HepG2 (cell line): Measurements from ENCODE around the gene NDUFS4. TPM values are rescaled to one million over a fixed set of nuclear protein-coding genes. Genes with fewer than 3 reads are reported as not detected.

Experiments
- CEBPB ChIP-seq: IDR thresholded peaks from 2 replicates; pipeline ENCODE4 v1.6.1; 2011; ENCODE audit warnings: low read depth, low read length, improper control_type of control experiment, borderline replicate concordance
- DMTF1 ChIP-seq: sonication (generic); formaldehyde crosslinking; IDR thresholded peaks from 2 replicates; pipeline ENCODE4 v1.4.0; 2020; ENCODE audit warnings: mild to moderate bottlenecking, missing genetic modification reagents
- ESRRA ChIP-seq: sonication (generic); formaldehyde crosslinking; IDR thresholded peaks from 2 replicates; pipeline ENCODE4 v1.5.1; 2020; ENCODE audit warnings: mild to moderate bottlenecking, low read depth, missing genetic modification reagents
- ETV6 ChIP-seq: sonication (generic); formaldehyde crosslinking; conservative IDR thresholded peaks from 2 replicates; pipeline ENCODE4 v1.4.0; 2020; ENCODE audit warnings: missing genetic modification reagents
- HCFC1 ChIP-seq: fragments of 150-350 bp; IDR thresholded peaks from 2 replicates; pipeline ENCODE4 v1.6.1; 2014; ENCODE audit warnings: low read depth, low read length
- HOXA3 ChIP-seq: sonication (generic); formaldehyde crosslinking; IDR thresholded peaks from 2 replicates; pipeline ENCODE4 v1.5.0; 2020; ENCODE audit warnings: missing genetic modification reagents
- NFRKB ChIP-seq: fragments of 450-650 bp; IDR thresholded peaks from 2 replicates; pipeline ENCODE4 v1.6.1; 2017
- NR0B2 ChIP-seq: sonication (generic); formaldehyde crosslinking; IDR thresholded peaks from 2 replicates; pipeline ENCODE4 v1.4.0; 2020; ENCODE audit warnings: mild to moderate bottlenecking, missing genetic modification reagents
- PHF20 ChIP-seq: sonication (generic); formaldehyde crosslinking; IDR thresholded peaks from 2 replicates; pipeline ENCODE4 v1.5.0; 2020; ENCODE audit warnings: mild to moderate bottlenecking, missing genetic modification reagents
- SIX1 ChIP-seq: sonication (generic); formaldehyde crosslinking; IDR thresholded peaks from 2 replicates; pipeline ENCODE4 v1.4.0; 2020; ENCODE audit warnings: missing genetic modification reagents, borderline replicate concordance
- TBX2 ChIP-seq: sonication (generic); formaldehyde crosslinking; IDR thresholded peaks from 2 replicates; pipeline ENCODE4 v1.5.0; 2020; ENCODE audit warnings: missing genetic modification reagents, mild to moderate bottlenecking, borderline replicate concordance
- TERF1 ChIP-seq: sonication (generic); formaldehyde crosslinking; IDR thresholded peaks from 2 replicates; pipeline ENCODE4 v1.8.0; 2022; ENCODE audit warnings: mild to moderate bottlenecking, missing genetic modification reagents, moderate library complexity
- TOE1 ChIP-seq: sonication (generic); formaldehyde crosslinking; IDR thresholded peaks from 2 replicates; pipeline ENCODE4 v1.4.0; 2020; ENCODE audit warnings: mild to moderate bottlenecking, missing genetic modification reagents
- YEATS2 ChIP-seq: sonication (generic); formaldehyde crosslinking; IDR thresholded peaks from 2 replicates; pipeline ENCODE4 v1.4.0; 2020; ENCODE audit warnings: missing genetic modification reagents, borderline replicate concordance
- ZBTB43 ChIP-seq: sonication (generic); formaldehyde crosslinking; conservative IDR thresholded peaks from 2 replicates; pipeline ENCODE4 v1.4.0; 2020; ENCODE audit warnings: missing genetic modification reagents
- ZC3H4 ChIP-seq: sonication (generic); formaldehyde crosslinking; IDR thresholded peaks from 2 replicates; pipeline ENCODE4 v1.4.0; 2020; ENCODE audit warnings: missing genetic modification reagents, borderline replicate concordance
- ZFX ChIP-seq: sonication (generic); formaldehyde crosslinking; IDR thresholded peaks from 2 replicates; pipeline ENCODE4 v1.4.0; 2020; ENCODE audit warnings: mild to moderate bottlenecking, low read depth, missing genetic modification reagents, moderate library complexity
- ZMYM4 ChIP-seq: sonication (generic); formaldehyde crosslinking; IDR thresholded peaks from 2 replicates; pipeline ENCODE4 v1.8.1; 2023; ENCODE audit warnings: mild to moderate bottlenecking, missing genetic modification reagents
- ZNF367 ChIP-seq: sonication (generic); formaldehyde crosslinking; IDR thresholded peaks from 2 replicates; pipeline ENCODE4 v1.4.0; 2020; ENCODE audit warnings: missing genetic modification reagents, borderline replicate concordance
- ZNF510 ChIP-seq: sonication (generic); formaldehyde crosslinking; IDR thresholded peaks from 2 replicates; pipeline ENCODE4 v1.4.0; 2020; ENCODE audit warnings: low read depth, mild to moderate bottlenecking, missing genetic modification reagents
- ZNF546 ChIP-seq: sonication (generic); formaldehyde crosslinking; conservative IDR thresholded peaks from 2 replicates; pipeline ENCODE4 v1.8.1; 2023; ENCODE audit warnings: mild to moderate bottlenecking, missing genetic modification reagents
- ZNF549 ChIP-seq: sonication (generic); formaldehyde crosslinking; IDR thresholded peaks from 2 replicates; pipeline ENCODE4 v1.5.0; 2020; ENCODE audit warnings: missing genetic modification reagents
- ZNF597 ChIP-seq: sonication (generic); formaldehyde crosslinking; IDR thresholded peaks from 2 replicates; pipeline ENCODE4 v1.5.0; 2020; ENCODE audit warnings: missing genetic modification reagents
- ZNF644 ChIP-seq: IDR thresholded peaks from 2 replicates; pipeline ENCODE4 v1.6.1; 2016; ENCODE audit warnings: low read depth
- ZSCAN22 ChIP-seq: sonication (generic); formaldehyde crosslinking; IDR thresholded peaks from 2 replicates; pipeline ENCODE4 v1.4.0; 2020; ENCODE audit warnings: mild to moderate bottlenecking, missing genetic modification reagents
- polyA plus RNA-seq, 8 experiments: library from polyadenylated mRNA; depleted of rRNA in 3 of 8; stranded (reverse) in 7 of 8; unstranded in 1 of 8; fragments of >200 nt; fragmentation: Illumina TruSeq in 4 of 8; extraction: Trizol in 4 of 8; gene quantifications; 2 replicates each; pipeline versions ENCODE4 v1.2.1 to v1.2.3, GENCODE V29; 2011 to 2016; ENCODE audit warnings: low read depth in 4 of 8, missing spikeins in 1 of 8, mixed read lengths in 1 of 8; ENCODE audit not compliant: insufficient read depth in 1 of 8
- total RNA-seq, 5 experiments: library from RNA; depleted of rRNA; stranded (reverse); fragments of >200 nt; fragmentation: Illumina TruSeq; extraction: Trizol; gene quantifications; 2 replicates each; pipeline ENCODE4 v1.2.3, GENCODE V29; 2016; ENCODE audit warnings: low read depth in 1 of 5

NDUFS4 gene
- total and polyA plus RNA-seq, 2 of the 13 experiments (the other 11 are each of a cell fraction or from before 2014, with no cell fraction given) = 121 to 126 TPM

- TF ChIP-seq DMTF1 (CRISPR knock-in tag) = no peak
- TF ChIP-seq TOE1 (CRISPR knock-in tag) = peak; percentile 43; the same call in 1 of the 2 replicates
- peak; percentile 66 for TF ChIP-seq TBX2
- TF ChIP-seq ZMYM4 = peak; percentile 95
- TF ChIP-seq ETV6 (CRISPR knock-in tag) = no peak
- no peak for TF ChIP-seq ZNF510 (CRISPR knock-in tag)
- TF ChIP-seq ZC3H4 (CRISPR knock-in tag) = no peak
- TF ChIP-seq NR0B2 = no peak
- peak; percentile 45; the same call in 1 of the 2 replicates for TF ChIP-seq HCFC1
- no peak for TF ChIP-seq ZNF367 (CRISPR knock-in tag)
- no peak for TF ChIP-seq ZNF597 (CRISPR knock-in tag)
- TF ChIP-seq ZNF546 (CRISPR knock-in tag) = 0 out of 2 replicates have a peak, but pooled peaks have one; percentile 51
- peak; percentile 89; the same call in 1 of the 2 replicates for TF ChIP-seq YEATS2 (CRISPR knock-in tag)
- TF ChIP-seq ESRRA (CRISPR knock-in tag) = peak; percentile 73
- TF ChIP-seq PHF20 (CRISPR knock-in tag) = peak; percentile 84
- peak; percentile 90 for TF ChIP-seq HOXA3 (CRISPR knock-in tag)
- peak; percentile 98 for TF ChIP-seq CEBPB
- 0 out of 2 replicates have a peak, but pooled peaks have one; percentile 43 for TF ChIP-seq ZSCAN22 (CRISPR knock-in tag)
- peak; percentile 28; the same call in 1 of the 2 replicates for TF ChIP-seq ZBTB43 (CRISPR knock-in tag)
- TF ChIP-seq NFRKB = no peak
- TF ChIP-seq ZFX = peak; percentile 94
- TF ChIP-seq ZNF644 = peak; percentile 87
- TF ChIP-seq TERF1 (CRISPR knock-in tag) = no peak
- TF ChIP-seq SIX1 = no peak
- TF ChIP-seq ZNF549 = no peak
Measured at GRCh38 chr5:53560506-53561191, at the start of gene NDUFS4 (continued).
